ENCODE results near the gene CTNNA1.

The CTNNA1 gene

GRCh38 chr5:138952962-138953361 is 199.7 kb downstream of the CTNNA1 start:
- DNase-seq = no peak

GRCh38 chr5:138953387-138954256 is 200.4 kb downstream of the CTNNA1 start:
- peak; percentile 13 to 29 for DNase-seq

GRCh38 chr5:138954257-138955012 is 201.2 kb downstream of the CTNNA1 start:
- no peak for DNase-seq

GRCh38 chr5:138955013-138955660 is 201.9 kb downstream of the CTNNA1 start:
- no peak for DNase-seq

- DNase-seq = no peak
These were observed 202.6 kb downstream of the CTNNA1 start for GRCh38 chr5:138955671-138956295.

- no peak for DNase-seq
These were observed 203.6 kb downstream of the CTNNA1 start for GRCh38 chr5:138956801-138957200.

GRCh38 chr5:138960145-138960692 is 207.0 kb downstream of the CTNNA1 start:
- no peak for DNase-seq

GRCh38 chr5:138961221-138961620 is 208.0 kb downstream of the CTNNA1 start:
- DNase-seq = no peak

- DNase-seq = no peak
These were observed 208.5 kb downstream of the CTNNA1 start for GRCh38 chr5:138961729-138962128.

- DNase-seq = no peak
These were observed 209.6 kb downstream of the CTNNA1 start for GRCh38 chr5:138962614-138963370.

- no peak for DNase-seq
These were observed 210.6 kb downstream of the CTNNA1 start for GRCh38 chr5:138963763-138964371.

GRCh38 chr5:138964647-138965201 is 211.5 kb downstream of the CTNNA1 start:
- no peak for DNase-seq

- no peak for DNase-seq
These were observed 212.4 kb downstream of the CTNNA1 start for GRCh38 chr5:138965626-138966025.

GRCh38 chr5:138966236-138966985 is 213.2 kb downstream of the CTNNA1 start:
- no peak for DNase-seq

GRCh38 chr5:138967791-138968448 is 214.7 kb downstream of the CTNNA1 start:
- no peak for DNase-seq

GRCh38 chr5:138968601-138969000 is 215.4 kb downstream of the CTNNA1 start:
- DNase-seq = no peak

GRCh38 chr5:138969323-138970002 is 216.2 kb downstream of the CTNNA1 start:
- no peak for DNase-seq

- DNase-seq = no peak
These were observed 219.0 kb downstream of the CTNNA1 start for GRCh38 chr5:138972230-138972629.

GRCh38 chr5:138972836-138973235 is 219.6 kb downstream of the CTNNA1 start:
- no peak for DNase-seq

Measured in CD4-positive, alpha-beta T cell treated with Interleukin-1 beta for 1 hour (primary cell).